WTC11 (cell line): Measurements from ENCODE around the gene GIMD1. TPM values are rescaled to one million over a fixed set of nuclear protein-coding genes. Genes with fewer than 3 reads are reported as not detected.

ENCODE experiments used
- ATAC-seq: fragments of 200-7000 bp; cut with Tn5 transposase; 2 replicates; pipeline ENCODE4 v1.10.0; 2021; ENCODE audit warnings: mild to moderate bottlenecking, moderate library complexity
- CTCF ChIA-PET: fragments of 300-600 bp; sonication (Branson Sonifier 250); formaldehyde crosslinking; loops from one replicate; lab custom pipeline; 2021; ENCODE audit warnings: antibody characterized with exemption; lab: Charles Lee
- POLR2A ChIA-PET: fragments of 350-600 bp; sonication (Branson Sonifier 250); formaldehyde crosslinking; loops from one replicate; lab custom pipeline; 2021; ENCODE audit warnings: antibody characterized with exemption; lab: Charles Lee
- DNase-seq: peaks from one replicate; pipeline ENCODE4 v3.0.0; 2021; ENCODE audit warnings: low spot score
- H3K27ac Mint-ChIP-seq: 2 replicates; pipeline ENCODE4 v1.8.0; 2021; ENCODE audit warnings: mixed read lengths
- H3K27me3 Mint-ChIP-seq: 2 replicates; pipeline ENCODE4 v1.8.0; 2021; ENCODE audit warnings: low read depth, mild to moderate bottlenecking, moderate library complexity, mixed read lengths
- H3K36me3 Mint-ChIP-seq: 2 replicates; pipeline ENCODE4 v1.8.0; 2021; ENCODE audit warnings: mixed read lengths
- H3K4me1 Mint-ChIP-seq: 2 replicates; pipeline ENCODE4 v1.8.0; 2022; ENCODE audit warnings: mixed read lengths
- H3K4me3 Mint-ChIP-seq: 2 replicates; pipeline ENCODE4 v1.8.0; 2021; ENCODE audit warnings: mild to moderate bottlenecking, moderate library complexity, mixed read lengths
- H3K9me3 Mint-ChIP-seq: 2 replicates; pipeline ENCODE4 v1.8.0; 2021; ENCODE audit warnings: mixed read lengths
- CDX4 ChIP-seq: fragments of 250-450 bp; sonication (Bioruptor Pico); IDR thresholded peaks from 2 replicates; pipeline ENCODE4 v1.9.0; 2021; ENCODE audit warnings: moderate library complexity, mild to moderate bottlenecking, inconsistent platforms, borderline replicate concordance
- ERG ChIP-seq: fragments of 250-450 bp; sonication (Bioruptor Pico); IDR thresholded peaks from 2 replicates; pipeline ENCODE4 v1.8.0; 2021; ENCODE audit warnings: mild to moderate bottlenecking
- ETV6 ChIP-seq: sonication (generic); formaldehyde crosslinking; IDR thresholded peaks from 2 replicates; pipeline ENCODE4 v1.8.1; 2022; ENCODE audit warnings: mild to moderate bottlenecking, missing genetic modification reagents
- FOXK1 ChIP-seq: sonication (generic); formaldehyde crosslinking; IDR thresholded peaks from 2 replicates; pipeline ENCODE4 v1.8.0; 2022; ENCODE audit warnings: mild to moderate bottlenecking, moderate library complexity, missing genetic modification reagents
- FOXP1 ChIP-seq: sonication (generic); formaldehyde crosslinking; IDR thresholded peaks from 2 replicates; pipeline ENCODE4 v1.8.0; 2022; ENCODE audit warnings: missing genetic modification reagents, mild to moderate bottlenecking, moderate library complexity, borderline replicate concordance
- GTF2I ChIP-seq: fragments of 250-450 bp; sonication (Bioruptor Pico); conservative IDR thresholded peaks from 2 replicates; pipeline ENCODE4 v1.4.0; 2021; ENCODE audit warnings: mild to moderate bottlenecking
- HMGXB4 ChIP-seq: sonication (generic); formaldehyde crosslinking; IDR thresholded peaks from 2 replicates; pipeline ENCODE4 v1.8.1; 2023; ENCODE audit warnings: mild to moderate bottlenecking, moderate library complexity, missing genetic modification reagents
- IRF1 ChIP-seq: sonication (generic); formaldehyde crosslinking; IDR thresholded peaks from 2 replicates; pipeline ENCODE4 v1.8.0; 2023; ENCODE audit warnings: missing genetic modification reagents
- JAZF1 ChIP-seq: fragments of 250-450 bp; sonication (Bioruptor Pico); IDR thresholded peaks from 2 replicates; pipeline ENCODE4 v1.9.0; 2021; ENCODE audit warnings: moderate library complexity, mild to moderate bottlenecking, inconsistent platforms
- JUN ChIP-seq: sonication (generic); formaldehyde crosslinking; IDR thresholded peaks from 2 replicates; pipeline ENCODE4 v1.8.0; 2023; ENCODE audit warnings: mild to moderate bottlenecking, missing genetic modification reagents
- OVOL2 ChIP-seq: fragments of 250-450 bp; sonication (Bioruptor Pico); IDR thresholded peaks from 2 replicates; pipeline ENCODE4 v1.9.0; 2021; ENCODE audit warnings: mild to moderate bottlenecking, borderline replicate concordance
- RELA ChIP-seq: sonication (generic); formaldehyde crosslinking; IDR thresholded peaks from 2 replicates; pipeline ENCODE4 v1.8.1; 2022; ENCODE audit warnings: missing genetic modification reagents, mild to moderate bottlenecking, borderline replicate concordance
- SMAD3 ChIP-seq: sonication (generic); formaldehyde crosslinking; IDR thresholded peaks from 2 replicates; pipeline ENCODE4 v1.8.0; 2022; ENCODE audit warnings: missing genetic modification reagents, mild to moderate bottlenecking, borderline replicate concordance
- SMAD4 ChIP-seq: sonication (generic); formaldehyde crosslinking; IDR thresholded peaks from 2 replicates; pipeline ENCODE4 v1.8.0; 2022; ENCODE audit warnings: mild to moderate bottlenecking, missing genetic modification reagents
- ZBTB21 ChIP-seq: sonication (generic); formaldehyde crosslinking; IDR thresholded peaks from 2 replicates; pipeline ENCODE4 v1.8.1; 2023; ENCODE audit warnings: mild to moderate bottlenecking, missing genetic modification reagents, borderline replicate concordance
- ZBTB43 ChIP-seq: sonication (generic); formaldehyde crosslinking; IDR thresholded peaks from 2 replicates; pipeline ENCODE4 v1.8.1; 2023; ENCODE audit warnings: mild to moderate bottlenecking, missing genetic modification reagents
- ZNF138 ChIP-seq: sonication (generic); formaldehyde crosslinking; conservative IDR thresholded peaks from 2 replicates; pipeline ENCODE4 v1.8.1; 2022; ENCODE audit warnings: mild to moderate bottlenecking, moderate library complexity, missing genetic modification reagents
- ZNF263 ChIP-seq: sonication (generic); formaldehyde crosslinking; IDR thresholded peaks from 2 replicates; pipeline ENCODE4 v1.8.1; 2022; ENCODE audit warnings: low read depth, mild to moderate bottlenecking, moderate library complexity, missing genetic modification reagents
- ZNF317 ChIP-seq: sonication (generic); formaldehyde crosslinking; IDR thresholded peaks from 2 replicates; pipeline ENCODE4 v1.8.1; 2023; ENCODE audit warnings: low read depth, mild to moderate bottlenecking, moderate library complexity, missing genetic modification reagents, borderline replicate concordance
- total RNA-seq: library from RNA; stranded (reverse); gene quantifications from 3 replicates; pipeline ENCODE4 v1.2.3, GENCODE V29; 2021
- TF ChIP-seq, protein P1 (sequence below): sonication (generic); formaldehyde crosslinking; IDR thresholded peaks from 2 replicates; pipeline ENCODE4 v1.8.1; 2023; ENCODE audit warnings: mild to moderate bottlenecking, missing genetic modification reagents, moderate library complexity
- TF ChIP-seq, protein P2 (sequence below): sonication (generic); formaldehyde crosslinking; IDR thresholded peaks from 2 replicates; pipeline ENCODE4 v1.8.0; 2022; ENCODE audit warnings: mild to moderate bottlenecking, missing genetic modification reagents
- TF ChIP-seq, protein P3 (sequence below): sonication (generic); formaldehyde crosslinking; IDR thresholded peaks from 2 replicates; pipeline ENCODE4 v1.8.1; 2022; ENCODE audit warnings: mild to moderate bottlenecking, moderate library complexity, missing genetic modification reagents
- TF ChIP-seq, protein P4 (sequence below): fragments of 250-450 bp; sonication (Bioruptor Pico); IDR thresholded peaks from 2 replicates; pipeline ENCODE4 v1.9.0; 2021; ENCODE audit warnings: mild to moderate bottlenecking, borderline replicate concordance

GIMD1 gene
- total RNA-seq, 1 experiment from 2014 or later: not detected

- Mint-ChIP-seq H3K36me3 (peaks cover 26% of the 10 kb centered on the region), H3K27ac (no peak overlapping the region), H3K9me3 (peaks cover 44% of the 10 kb centered on the region), H3K4me3 (no peak overlapping the region), H3K27me3 (no peaks in the 10 kb centered on the region), H3K4me1 (no peaks in the 10 kb centered on the region; the same call in 1 of the 2 replicates)
- no peak for ATAC-seq
- POLR2A ChIA-PET: no interaction called here
- TF ChIP-seq RELA (CRISPR knock-in tag) (no peak), ETV6 (CRISPR knock-in tag) (no peak), ZBTB43 (CRISPR knock-in tag) (no peak), JAZF1 (CRISPR knock-in tag) (no peak), ZNF138 (CRISPR knock-in tag) (no peak)
- TF ChIP-seq, protein P1, sequence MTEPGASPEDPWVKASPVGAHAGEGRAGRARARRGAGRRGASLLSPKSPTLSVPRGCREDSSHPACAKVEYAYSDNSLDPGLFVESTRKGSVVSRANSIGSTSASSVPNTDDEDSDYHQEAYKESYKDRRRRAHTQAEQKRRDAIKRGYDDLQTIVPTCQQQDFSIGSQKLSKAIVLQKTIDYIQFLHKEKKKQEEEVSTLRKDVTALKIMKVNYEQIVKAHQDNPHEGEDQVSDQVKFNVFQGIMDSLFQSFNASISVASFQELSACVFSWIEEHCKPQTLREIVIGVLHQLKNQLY (CRISPR knock-in tag): no peak
- TF ChIP-seq, protein P2, sequence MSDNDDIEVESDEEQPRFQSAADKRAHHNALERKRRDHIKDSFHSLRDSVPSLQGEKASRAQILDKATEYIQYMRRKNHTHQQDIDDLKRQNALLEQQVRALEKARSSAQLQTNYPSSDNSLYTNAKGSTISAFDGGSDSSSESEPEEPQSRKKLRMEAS: no peak
- CTCF ChIA-PET: no interaction called here
- no peak for DNase-seq
Measured at GRCh38 chr4:106395582-106395981, 27.0 kb upstream of the GIMD1 start.

- H3K9me3 Mint-ChIP-seq: peaks cover 9% of the 10 kb centered on the region; the same call in 1 of the 2 replicates
- H3K27ac Mint-ChIP-seq: no peak overlapping the region
- ChIA-PET CTCF (interaction anchor here (0.6 kb wide), 1 partner anchor 691 kb away, joined by 7 read pairs; no protein-coding TSS in a partner anchor), POLR2A (no interaction called here)
- DNase-seq (no peak), ATAC-seq (no peak)
- no peaks in the 10 kb centered on the region for H3K36me3 Mint-ChIP-seq
- H3K27me3 Mint-ChIP-seq: no peaks in the 10 kb centered on the region
- H3K4me1 Mint-ChIP-seq: no peaks in the 10 kb centered on the region
- no peak overlapping the region for H3K4me3 Mint-ChIP-seq
- TF ChIP-seq CDX4 (CRISPR knock-in tag): no peak
- no peak for TF ChIP-seq JUN
- TF ChIP-seq SMAD3 (CRISPR knock-in tag): no peak
- no peak for TF ChIP-seq SMAD4
- no peak for TF ChIP-seq ZBTB21 (CRISPR knock-in tag)
- TF ChIP-seq, protein P3, sequence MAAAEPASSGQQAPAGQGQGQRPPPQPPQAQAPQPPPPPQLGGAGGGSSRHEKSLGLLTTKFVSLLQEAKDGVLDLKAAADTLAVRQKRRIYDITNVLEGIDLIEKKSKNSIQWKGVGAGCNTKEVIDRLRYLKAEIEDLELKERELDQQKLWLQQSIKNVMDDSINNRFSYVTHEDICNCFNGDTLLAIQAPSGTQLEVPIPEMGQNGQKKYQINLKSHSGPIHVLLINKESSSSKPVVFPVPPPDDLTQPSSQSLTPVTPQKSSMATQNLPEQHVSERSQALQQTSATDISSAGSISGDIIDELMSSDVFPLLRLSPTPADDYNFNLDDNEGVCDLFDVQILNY (CRISPR knock-in tag): no peak
- no peak for TF ChIP-seq HMGXB4 (CRISPR knock-in tag)
- no peak for TF ChIP-seq ERG (CRISPR knock-in tag)
- TF ChIP-seq GTF2I (CRISPR knock-in tag): no peak
- TF ChIP-seq FOXP1 (CRISPR knock-in tag): no peak
- TF ChIP-seq OVOL2: no peak
- TF ChIP-seq FOXK1 (CRISPR knock-in tag): no peak
- no peak for TF ChIP-seq ZNF317 (CRISPR knock-in tag)
- TF ChIP-seq IRF1: no peak
- no peak for TF ChIP-seq ZNF263 (CRISPR knock-in tag)
- TF ChIP-seq, protein P4, sequence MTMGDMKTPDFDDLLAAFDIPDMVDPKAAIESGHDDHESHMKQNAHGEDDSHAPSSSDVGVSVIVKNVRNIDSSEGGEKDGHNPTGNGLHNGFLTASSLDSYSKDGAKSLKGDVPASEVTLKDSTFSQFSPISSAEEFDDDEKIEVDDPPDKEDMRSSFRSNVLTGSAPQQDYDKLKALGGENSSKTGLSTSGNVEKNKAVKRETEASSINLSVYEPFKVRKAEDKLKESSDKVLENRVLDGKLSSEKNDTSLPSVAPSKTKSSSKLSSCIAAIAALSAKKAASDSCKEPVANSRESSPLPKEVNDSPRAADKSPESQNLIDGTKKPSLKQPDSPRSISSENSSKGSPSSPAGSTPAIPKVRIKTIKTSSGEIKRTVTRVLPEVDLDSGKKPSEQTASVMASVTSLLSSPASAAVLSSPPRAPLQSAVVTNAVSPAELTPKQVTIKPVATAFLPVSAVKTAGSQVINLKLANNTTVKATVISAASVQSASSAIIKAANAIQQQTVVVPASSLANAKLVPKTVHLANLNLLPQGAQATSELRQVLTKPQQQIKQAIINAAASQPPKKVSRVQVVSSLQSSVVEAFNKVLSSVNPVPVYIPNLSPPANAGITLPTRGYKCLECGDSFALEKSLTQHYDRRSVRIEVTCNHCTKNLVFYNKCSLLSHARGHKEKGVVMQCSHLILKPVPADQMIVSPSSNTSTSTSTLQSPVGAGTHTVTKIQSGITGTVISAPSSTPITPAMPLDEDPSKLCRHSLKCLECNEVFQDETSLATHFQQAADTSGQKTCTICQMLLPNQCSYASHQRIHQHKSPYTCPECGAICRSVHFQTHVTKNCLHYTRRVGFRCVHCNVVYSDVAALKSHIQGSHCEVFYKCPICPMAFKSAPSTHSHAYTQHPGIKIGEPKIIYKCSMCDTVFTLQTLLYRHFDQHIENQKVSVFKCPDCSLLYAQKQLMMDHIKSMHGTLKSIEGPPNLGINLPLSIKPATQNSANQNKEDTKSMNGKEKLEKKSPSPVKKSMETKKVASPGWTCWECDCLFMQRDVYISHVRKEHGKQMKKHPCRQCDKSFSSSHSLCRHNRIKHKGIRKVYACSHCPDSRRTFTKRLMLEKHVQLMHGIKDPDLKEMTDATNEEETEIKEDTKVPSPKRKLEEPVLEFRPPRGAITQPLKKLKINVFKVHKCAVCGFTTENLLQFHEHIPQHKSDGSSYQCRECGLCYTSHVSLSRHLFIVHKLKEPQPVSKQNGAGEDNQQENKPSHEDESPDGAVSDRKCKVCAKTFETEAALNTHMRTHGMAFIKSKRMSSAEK: no peak
Measured at GRCh38 chr4:106385853-106386393, 17.3 kb upstream of the GIMD1 start.
